GM18526 (cell line): ENCODE measurements around the gene PBX4.

Experiments used
- POLR2A ChIP-seq: IDR thresholded peaks from 3 replicates; pipeline ENCODE4 v1.6.1; 2011; ENCODE audit not compliant: insufficient read length; ENCODE audit errors: extremely low read depth

The PBX4 gene

DNA sequence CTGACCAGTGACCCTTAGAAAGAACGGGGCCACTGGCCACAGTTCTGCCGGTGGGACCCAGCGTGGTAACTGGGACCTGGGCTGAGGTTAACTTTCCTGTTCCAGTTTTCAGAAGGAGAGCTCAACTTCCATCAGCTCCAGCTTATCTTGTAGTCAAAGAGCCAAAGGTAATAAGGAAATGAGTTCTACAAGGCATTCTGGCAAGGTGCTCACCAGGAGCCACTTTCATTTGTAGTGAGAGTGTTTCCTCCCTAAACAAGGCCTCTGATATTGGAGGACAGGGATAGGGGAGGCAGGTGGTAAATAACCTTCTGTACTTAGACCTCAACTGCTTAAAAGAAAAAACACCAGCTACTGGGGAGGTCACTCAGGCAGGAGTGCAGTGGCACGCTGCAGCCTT, 38.1 kb downstream of the PBX4 start:
- TF ChIP-seq POLR2A: no peak

GRCh38 chr19:19579533-19580361, 38.7 kb downstream of the PBX4 start:
- no peak for TF ChIP-seq POLR2A

- no peak for TF ChIP-seq POLR2A
These were observed 40.2 kb downstream of the PBX4 start for GRCh38 chr19:19578252-19578651.

- no peak for TF ChIP-seq POLR2A
These were observed 43.1 kb downstream of the PBX4 start for GRCh38 chr19:19575411-19575810.

GRCh38 chr19:19571071-19571786, 47.3 kb downstream of the PBX4 start:
- TF ChIP-seq POLR2A: no peak

DNA sequence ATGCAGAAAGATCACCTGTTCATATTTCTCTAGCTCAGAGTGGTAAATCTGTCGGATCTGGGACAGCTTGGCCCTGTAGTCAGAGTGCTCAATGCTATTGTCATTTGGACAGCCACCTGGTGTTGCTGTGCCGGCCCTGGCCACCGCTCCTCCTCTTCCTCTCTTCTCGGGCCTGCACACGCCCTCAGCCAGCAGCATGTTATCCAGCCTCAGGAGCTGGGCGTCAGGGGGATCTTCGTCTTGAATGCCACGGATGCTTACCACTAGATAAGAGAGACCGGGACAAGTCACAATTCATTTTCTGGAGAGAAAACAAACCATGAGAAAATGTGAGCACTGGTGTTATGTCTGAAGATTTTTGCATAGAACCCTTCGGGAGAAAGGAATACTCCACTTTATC, 47.9 kb downstream of the PBX4 start:
- TF ChIP-seq POLR2A: no peak

GRCh38 chr19:19568802-19569756, 49.4 kb downstream of the PBX4 start:
- no peak for TF ChIP-seq POLR2A

DNA sequence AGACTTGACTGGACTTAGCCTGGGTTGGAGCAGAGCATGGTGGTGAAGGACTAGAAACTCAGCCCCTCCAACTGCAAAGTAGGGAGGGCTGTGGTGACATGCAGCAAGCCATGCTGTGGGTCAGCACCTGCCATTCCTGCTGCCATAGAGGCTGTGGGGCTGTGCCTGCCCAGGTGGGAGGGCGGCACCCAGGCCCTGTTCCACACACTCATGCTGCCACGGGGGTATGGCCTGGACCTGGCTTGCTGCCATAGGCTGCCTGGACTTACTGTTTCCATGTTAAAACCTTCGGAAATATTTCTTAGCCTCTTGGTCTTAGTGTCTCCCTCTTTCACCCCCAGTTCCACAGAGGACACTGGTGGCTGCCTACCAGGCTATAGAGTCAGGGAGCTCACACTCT, 51.1 kb downstream of the PBX4 start:
- TF ChIP-seq POLR2A: no peak

GRCh38 chr19:19566306-19566705, 52.2 kb downstream of the PBX4 start:
- TF ChIP-seq POLR2A: no peak

DNA sequence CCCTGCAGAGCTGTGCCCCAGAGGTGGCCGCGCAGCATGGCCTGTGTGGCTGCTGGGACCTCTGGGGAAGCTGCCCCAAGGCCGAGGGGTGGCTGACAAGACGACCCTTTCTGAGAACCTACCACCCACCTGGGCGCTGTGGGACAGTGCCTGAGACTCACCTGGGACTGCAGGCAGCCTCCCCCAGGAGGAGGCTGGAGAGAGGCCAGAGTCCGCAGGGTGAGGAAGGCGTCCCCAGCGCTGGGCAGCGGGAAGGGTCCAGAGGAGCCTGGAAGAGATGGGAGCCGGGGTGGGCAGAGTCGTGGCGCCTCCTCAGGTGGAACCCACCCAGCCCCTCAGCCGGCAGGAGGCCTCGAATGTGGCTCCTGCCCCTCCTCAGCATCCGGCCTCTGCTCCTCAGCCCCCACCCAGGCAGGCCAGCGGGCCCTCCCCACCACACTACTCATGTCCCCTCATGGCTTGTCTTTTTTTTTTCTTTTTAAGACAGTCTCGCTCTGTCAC, 55.1 kb downstream of the PBX4 start:
- no peak for TF ChIP-seq POLR2A

GRCh38 chr19:19562665-19563347, 55.7 kb downstream of the PBX4 start:
- TF ChIP-seq POLR2A: no peak

GRCh38 chr19:19561946-19562664, 56.4 kb downstream of the PBX4 start:
- no peak for TF ChIP-seq POLR2A

- TF ChIP-seq POLR2A: no peak
These were observed 58.6 kb downstream of the PBX4 start for GRCh38 chr19:19559931-19560330.

DNA sequence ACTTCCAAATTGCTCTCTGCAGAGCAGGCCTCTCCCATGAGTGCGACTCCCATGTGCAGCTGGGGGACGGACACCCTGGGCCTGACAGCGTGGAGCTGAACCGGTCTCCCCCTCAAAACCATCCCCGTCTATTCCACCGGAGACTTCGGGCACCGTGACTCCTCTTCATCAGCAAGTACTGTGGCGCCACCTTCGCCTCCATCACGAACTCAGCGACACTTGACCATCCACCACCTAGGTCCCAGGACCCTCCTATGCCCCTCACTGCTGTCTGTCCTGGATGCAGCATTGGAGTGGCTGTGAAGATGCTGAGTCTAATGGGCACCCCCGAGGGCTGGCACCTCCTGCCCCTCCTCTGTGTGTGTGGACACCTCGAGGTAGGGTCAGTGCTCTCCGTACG, 59.9 kb downstream of the PBX4 start:
- no peak for TF ChIP-seq POLR2A

- no peak for TF ChIP-seq POLR2A
These were observed 60.4 kb downstream of the PBX4 start for GRCh38 chr19:19558055-19558454.
